Epithelial cell of esophagus (primary cell): ENCODE measurements around the gene GNGT2.

Source experiments
- DNase-seq: peaks from one replicate; pipeline ENCODE4 v3.0.0; 2010; ENCODE audit warnings: low read depth
- H3K4me3 ChIP-seq: 2 replicates; pipeline ENCODE4 v1.5.1; 2011; ENCODE audit warnings: mild to moderate bottlenecking, low read length, control low read depth
- CTCF ChIP-seq: IDR thresholded peaks from 2 replicates; pipeline ENCODE4 v1.5.1; 2011; ENCODE audit warnings: low read depth, mild to moderate bottlenecking, low read length, control low read depth, inconsistent platforms; ENCODE audit not compliant: insufficient read depth; ENCODE audit errors: missing control alignments

Gene GNGT2

GRCh38 chr17:49210158-49211029, at the start of gene GNGT2, which contains the start of gene ABI3:
Gene GNGT2 (minus strand): TSS chr17:49210574. CDS start chr17:49207422, 3,152 bp downstream.
Gene ABI3 (plus strand): TSS chr17:49210707. CDS start chr17:49210725, 18 bp downstream.
- no peak for TF ChIP-seq CTCF
- no peak within 1 kb of the TSS for H3K4me3 ChIP-seq
- no peak for DNase-seq

GRCh38 chr17:49259663-49260010, 49.3 kb upstream of the GNGT2 start:
- no peak for TF ChIP-seq CTCF
- peak overlapping the region; percentile 41 for H3K4me3 ChIP-seq
- no peak for DNase-seq

GRCh38 chr17:49258394-49258793, 48.0 kb upstream of the GNGT2 start:
- no peak for DNase-seq
- no peak overlapping the region for H3K4me3 ChIP-seq
- TF ChIP-seq CTCF, result no peak

GRCh38 chr17:49255125-49255524, 44.8 kb upstream of the GNGT2 start:
- H3K4me3 ChIP-seq, result no peak overlapping the region
- no peak for TF ChIP-seq CTCF
- DNase-seq, result no peak

- DNase-seq, result no peak
- no peak overlapping the region for H3K4me3 ChIP-seq
- TF ChIP-seq CTCF, result no peak
Observed at GRCh38 chr17:49254066-49254465, 43.7 kb upstream of the GNGT2 start.

GRCh38 chr17:49252148-49252695, 41.8 kb upstream of the GNGT2 start:
- H3K4me3 ChIP-seq, result no peak overlapping the region
- peak; percentile 44 for DNase-seq
- TF ChIP-seq CTCF, result no peak
